DND-41 (cell line): Measurements from ENCODE around the gene PPT2.
A peak's percentile ranks its signal among the peaks of the same experiment; 100 is the strongest.

Experiments used
- ATAC-seq: fragments of 200-7000 bp; cut with Tn5 transposase; 3 replicates; pipeline ENCODE4 v1.9.1; 2021; ENCODE audit warnings: low read depth; ENCODE audit not compliant: insufficient read depth
- DNase-seq: peaks from one replicate; pipeline ENCODE4 v3.0.0-alpha.2; 2020
- H2AFZ ChIP-seq: 2 replicates; pipeline ENCODE4 v1.6.0; 2012; ENCODE audit warnings: low read depth, low read length
- H3K27ac ChIP-seq: 2 replicates; pipeline ENCODE4 v1.5.1; 2012; ENCODE audit warnings: low read length, inconsistent platforms
- H3K27me3 ChIP-seq: fragments of 200-600 bp; sonication (generic); 2 replicates; pipeline ENCODE4 v1.6.0; 2012; ENCODE audit warnings: low read length, mild to moderate bottlenecking, inconsistent platforms; ENCODE audit not compliant: insufficient read depth, poor library complexity
- H3K36me3 ChIP-seq: 2 replicates; pipeline ENCODE4 v1.5.1; 2012; ENCODE audit warnings: low read length, inconsistent platforms; ENCODE audit not compliant: insufficient read depth
- H3K4me1 ChIP-seq: 2 replicates; pipeline ENCODE4 v1.5.1; 2012; ENCODE audit warnings: mild to moderate bottlenecking, low read length; ENCODE audit not compliant: insufficient read depth
- H3K4me2 ChIP-seq: 2 replicates; pipeline ENCODE4 v1.6.0; 2012; ENCODE audit warnings: mild to moderate bottlenecking, moderate library complexity, low read length, inconsistent platforms; ENCODE audit not compliant: insufficient read depth
- H3K4me3 ChIP-seq, 2 experiments: fragments of 200-600 bp in 1 of 2; shearing (Covaris generic) in 1 of 2; 2 replicates each; pipeline ENCODE4 v1.5.1; 2012 to 2016; ENCODE audit warnings: inconsistent platforms in 2 of 2, low read length in 2 of 2, mild to moderate bottlenecking in 2 of 2, low read depth in 1 of 2, moderate library complexity in 1 of 2
- H3K79me2 ChIP-seq: 2 replicates; pipeline ENCODE4 v1.6.0; 2012; ENCODE audit warnings: low read length, inconsistent platforms; ENCODE audit not compliant: insufficient read depth
- H3K9ac ChIP-seq: 2 replicates; pipeline ENCODE4 v1.6.0; 2012; ENCODE audit warnings: low read depth, mild to moderate bottlenecking, inconsistent platforms, low read length, moderate library complexity
- H3K9me3 ChIP-seq: 2 replicates; pipeline ENCODE4 v1.5.1; 2012; ENCODE audit warnings: low read length, moderate library complexity, mild to moderate bottlenecking, inconsistent platforms; ENCODE audit not compliant: insufficient read depth, severe bottlenecking
- H4K20me1 ChIP-seq: 2 replicates; pipeline ENCODE4 v1.6.0; 2012; ENCODE audit warnings: low read length; ENCODE audit not compliant: insufficient read depth
- CTCF ChIP-seq: IDR thresholded peaks from 2 replicates; pipeline ENCODE4 v1.5.1; 2012; ENCODE audit warnings: borderline replicate concordance, low read length, moderate library complexity, mild to moderate bottlenecking; ENCODE audit not compliant: poor library complexity, severe bottlenecking; ENCODE audit errors: extremely low read depth
- EZH2 ChIP-seq: IDR thresholded peaks from 3 replicates; pipeline ENCODE4 v1.6.1; 2012; ENCODE audit warnings: borderline replicate concordance, low read depth, mild to moderate bottlenecking, moderate library complexity, low read length, inconsistent platforms; ENCODE audit not compliant: severe bottlenecking

PPT2 gene

GRCh38 chr6:32178547-32179440, 24.9 kb downstream of the PPT2 start:
- Histone ChIP-seq H3K27ac (peak overlapping the region; percentile 93), H4K20me1 (no peaks in the 10 kb centered on the region), H2AFZ (peak overlapping the region; percentile 74), H3K79me2 (peaks cover 45% of the 10 kb centered on the region), H3K36me3 (peaks cover 44% of the 10 kb centered on the region), H3K27me3 (no peaks in the 10 kb centered on the region), H3K9me3 (no peaks in the 10 kb centered on the region), H3K4me3 (peak overlapping the region; percentile 74 to 91), H3K4me2 (peak overlapping the region; percentile 75), H3K9ac (peak overlapping the region; percentile 79), H3K4me1 (peaks cover 53% of the 10 kb centered on the region)
- TF ChIP-seq EZH2 (no peak), CTCF (no peak)
- ATAC-seq (no peak), DNase-seq (no peak)

- H3K9me3 ChIP-seq: no peaks in the 10 kb centered on the region
- H3K4me1 ChIP-seq: peaks cover 47% of the 10 kb centered on the region
- H3K4me2 ChIP-seq: peak overlapping the region; percentile 75
- no peak for TF ChIP-seq CTCF
- TF ChIP-seq EZH2: no peak
- no peaks in the 10 kb centered on the region for H4K20me1 ChIP-seq
- peaks cover 34% of the 10 kb centered on the region for H3K79me2 ChIP-seq
- DNase-seq (no peak), ATAC-seq (no peak)
- H2AFZ ChIP-seq: no peak overlapping the region
- no peak overlapping the region for H3K27ac ChIP-seq
- H3K9ac ChIP-seq: peak overlapping the region; percentile 79; the same call in 1 of the 2 replicates
- peak overlapping the region in 1 of 2 experiments; percentile 91; a peak in 1 of 4 replicates for H3K4me3 ChIP-seq
- H3K36me3 ChIP-seq: peaks cover 50% of the 10 kb centered on the region
- H3K27me3 ChIP-seq: no peaks in the 10 kb centered on the region
These were observed 25.9 kb downstream of the PPT2 start for GRCh38 chr6:32179766-32180405.

GRCh38 chr6:32181148-32181702, 27.3 kb downstream of the PPT2 start:
- Histone ChIP-seq H3K4me1 (peaks cover 37% of the 10 kb centered on the region), H3K27me3 (no peaks in the 10 kb centered on the region), H3K36me3 (peaks cover 57% of the 10 kb centered on the region), H4K20me1 (no peaks in the 10 kb centered on the region), H3K27ac (no peak overlapping the region), H3K4me3 (no peak overlapping the region), H3K4me2 (no peak overlapping the region), H3K79me2 (peaks cover 27% of the 10 kb centered on the region), H3K9ac (no peak overlapping the region), H2AFZ (no peak overlapping the region), H3K9me3 (no peaks in the 10 kb centered on the region)
- ATAC-seq: no peak
- no peak for DNase-seq
- TF ChIP-seq CTCF: no peak
- no peak for TF ChIP-seq EZH2
